ENCODE data around the gene RPS6KB1. TPM values are rescaled to one million over a fixed set of nuclear protein-coding genes. Genes with fewer than 3 reads are reported as not detected.
"Not testable (repeated sequence)": the region's sequence is repeated elsewhere in the genome, so short reads cannot be mapped to it uniquely, and the experiment has no call there.

The RPS6KB1 gene
- total RNA-seq, 2 donors from 2014 or later = 14.3 to 21.8 TPM

GRCh38 chr17:59941131-59941530 is 48.2 kb downstream of the RPS6KB1 start:
- Histone ChIP-seq H3K4me3 (no peak overlapping the region), H3K27me3 (no peaks in the 10 kb centered on the region), H3K27ac (no peak overlapping the region), H3K9me3 (no peaks in the 10 kb centered on the region), H3K36me3 (peaks cover 58% of the 10 kb centered on the region), H3K4me1 (no peaks in the 10 kb centered on the region)
- no peak for DNase-seq (ENCODE audit: low spot score)
- no peak for TF ChIP-seq CTCF (IDR thresholded peaks at IDR 0.05)

GRCh38 chr17:59946433-59946832 is 53.5 kb downstream of the RPS6KB1 start:
- not testable (repeated sequence) for H3K4me3 ChIP-seq; H3K27me3 ChIP-seq; H3K4me1 ChIP-seq; DNase-seq (ENCODE audit: low spot score); H3K9me3 ChIP-seq; H3K27ac ChIP-seq
- peaks cover 33% of the 10 kb centered on the region for H3K36me3 ChIP-seq

DNA sequence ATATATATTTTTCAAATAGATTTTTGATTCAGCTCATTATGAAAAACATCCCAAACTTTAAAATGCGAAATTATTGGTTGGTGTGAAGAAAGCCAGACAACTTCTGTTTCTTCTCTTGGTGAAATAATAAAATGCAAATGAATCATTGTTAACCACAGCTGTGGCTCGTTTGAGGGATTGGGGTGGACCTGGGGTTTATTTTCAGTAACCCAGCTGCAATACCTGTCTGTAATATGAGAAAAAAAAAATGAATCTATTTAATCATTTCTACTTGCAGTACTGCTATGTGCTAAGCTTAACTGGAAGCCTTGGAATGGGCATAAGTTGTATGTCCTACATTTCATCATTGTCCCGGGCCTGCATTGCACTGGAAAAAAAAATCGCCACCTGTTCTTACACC is 54.4 kb downstream of the RPS6KB1 start:
- peaks cover 25% of the 10 kb centered on the region for H3K36me3 ChIP-seq
- not testable (repeated sequence) for H3K27ac ChIP-seq; H3K9me3 ChIP-seq; DNase-seq (ENCODE audit: low spot score); H3K27me3 ChIP-seq; H3K4me1 ChIP-seq; H3K4me3 ChIP-seq

DNA sequence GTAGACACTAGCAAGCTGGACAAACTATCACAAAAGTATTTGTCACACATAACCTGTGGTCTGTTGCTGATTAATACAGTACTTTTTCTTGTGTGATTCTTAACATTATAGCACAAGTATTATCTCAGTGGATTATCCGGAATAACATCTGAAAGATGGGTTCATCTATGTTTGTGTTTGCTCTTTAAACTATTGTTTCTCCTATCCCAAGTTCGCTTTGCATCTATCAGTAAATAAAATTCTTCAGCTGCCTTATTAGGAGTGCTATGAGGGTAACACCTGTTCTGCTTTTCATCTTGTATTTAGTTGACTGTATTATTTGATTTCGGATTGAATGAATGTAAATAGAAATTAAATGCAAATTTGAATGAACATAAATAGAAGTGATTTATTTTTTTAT is 57.1 kb downstream of the RPS6KB1 start:
- Histone ChIP-seq H3K27ac (no peak overlapping the region), H3K9me3 (no peaks in the 10 kb centered on the region), H3K27me3 (no peaks in the 10 kb centered on the region), H3K4me3 (no peak overlapping the region), H3K4me1 (no peaks in the 10 kb centered on the region), H3K36me3 (peaks cover 19% of the 10 kb centered on the region)
- no peak for TF ChIP-seq CTCF (IDR thresholded peaks at IDR 0.05)
- DNase-seq (ENCODE audit: low spot score) = no peak

DNA sequence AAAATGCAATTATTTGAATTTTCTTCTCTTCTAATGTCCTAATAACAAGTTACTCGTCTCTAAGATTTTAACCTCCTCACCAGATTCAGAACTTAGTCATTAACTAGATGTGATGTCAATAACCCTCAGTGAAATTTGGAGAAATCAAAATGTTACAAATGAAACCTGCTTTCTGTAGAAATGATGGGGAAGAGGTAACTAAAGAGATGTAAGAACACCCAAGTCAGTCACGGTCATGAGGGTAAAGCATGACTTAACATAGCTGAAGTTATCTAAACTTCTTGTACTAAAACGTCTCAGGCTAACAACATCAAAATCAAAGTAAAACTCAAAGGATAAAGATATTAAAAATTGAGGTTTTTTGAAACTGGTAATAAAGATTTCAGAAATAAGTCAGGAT is 61.9 kb downstream of the RPS6KB1 start:
- no peaks in the 10 kb centered on the region for H3K9me3 ChIP-seq
- H3K4me3 ChIP-seq = no peak overlapping the region
- no peaks in the 10 kb centered on the region for H3K4me1 ChIP-seq
- peaks cover 10% of the 10 kb centered on the region for H3K36me3 ChIP-seq
- no peak overlapping the region for H3K27ac ChIP-seq
- no peak for DNase-seq (ENCODE audit: low spot score)
- no peaks in the 10 kb centered on the region for H3K27me3 ChIP-seq
- TF ChIP-seq CTCF (IDR thresholded peaks at IDR 0.05) = no peak

- H3K4me1 ChIP-seq = peaks cover 0 to 14% of the 10 kb centered on the region in 2 donors
- H3K27me3 ChIP-seq; H3K9me3 ChIP-seq; H3K4me3 ChIP-seq; H3K27ac ChIP-seq; H3K36me3 ChIP-seq; DNase-seq (ENCODE audit: low spot score): not testable (repeated sequence)
These were observed 66.7 kb downstream of the RPS6KB1 start for GRCh38 chr17:59959574-59959973.

DNA sequence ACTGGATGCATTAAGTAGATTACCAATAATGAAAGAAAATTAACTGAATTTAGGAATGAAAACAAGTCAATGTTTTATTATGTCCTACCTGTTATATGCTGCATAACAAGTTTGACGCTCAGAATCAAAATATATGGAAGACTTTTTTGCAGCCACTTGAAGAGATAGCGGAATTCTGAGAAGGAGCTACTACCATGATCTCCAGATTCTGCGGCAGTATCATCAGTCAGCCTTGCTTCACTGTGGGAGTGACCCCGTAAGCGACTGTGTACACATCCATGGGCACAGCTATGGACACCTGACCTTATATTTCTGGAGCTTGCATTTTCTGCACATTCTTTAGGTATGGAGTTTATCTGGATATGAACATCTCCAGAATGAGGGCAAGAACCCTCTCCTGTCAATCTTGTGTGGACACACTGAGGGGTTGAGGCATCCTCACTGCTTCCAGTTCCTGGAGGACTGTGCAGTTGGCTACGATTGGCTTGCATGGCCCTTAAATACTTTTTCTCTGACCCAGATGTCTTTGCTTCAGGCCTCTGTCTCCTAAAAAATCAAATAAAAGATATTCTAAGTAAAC is 69.9 kb downstream of the RPS6KB1 start:
- Histone ChIP-seq H3K27ac (no peak overlapping the region), H3K27me3 (no peaks in the 10 kb centered on the region), H3K4me1 (peaks cover 0 to 20% of the 10 kb centered on the region in 2 donors), H3K4me3 (no peak overlapping the region), H3K9me3 (no peaks in the 10 kb centered on the region), H3K36me3 (peaks cover under 1% of the 10 kb centered on the region)
- TF ChIP-seq CTCF (IDR thresholded peaks at IDR 0.05) = no peak
- no peak for DNase-seq (ENCODE audit: low spot score)
